Measurements from ENCODE around the gene LNP1. TPM values are rescaled to one million over a fixed set of nuclear protein-coding genes. Genes with fewer than 3 reads are reported as not detected.
A peak's percentile ranks its signal among the peaks of the same experiment; 100 is the strongest.

Gene LNP1
- total RNA-seq, 4 donors from 2014 or later = 8.2 to 15.8 (median 9.9) TPM

- H3K27ac ChIP-seq = no peak overlapping the region
- H3K36me3 ChIP-seq = no peaks in the 10 kb centered on the region
- H3K9me3 ChIP-seq = no peaks in the 10 kb centered on the region
- WGBS, 2 donors = 65 to 85% methylated on average over 2 of the region's 2 CpGs
- TF ChIP-seq CTCF (IDR thresholded peaks at IDR 0.05) (no peak), POLR2A (IDR thresholded peaks at IDR 0.05) (no peak)
- DNase-seq = no peak
- intact Hi-C loops (cut with DNase I) = no loop called here
- H3K27me3 ChIP-seq = no peaks in the 10 kb centered on the region
- H3K4me1 ChIP-seq = peaks cover 8 to 17% of the 10 kb centered on the region in 2 donors
- no peak overlapping the region for H3K4me3 ChIP-seq (replicated peaks in 1 of 3)
Observed at GRCh38 chr3:100396967-100397366, 4.4 kb upstream of the LNP1 start.

GRCh38 chr3:100399341-100400071 is 1.8 kb upstream of the LNP1 start:
- peak overlapping the region in 2 of 3 donors; percentile 65 to 76 for H3K4me3 ChIP-seq (replicated peaks in 1 of 3)
- DNase-seq = no peak
- H3K9me3 ChIP-seq = no peaks in the 10 kb centered on the region
- H3K27ac ChIP-seq = peak overlapping the region in 1 of 3 donors; percentile 80
- peaks cover 6 to 20% of the 10 kb centered on the region in 2 donors for H3K4me1 ChIP-seq
- TF ChIP-seq POLR2A (IDR thresholded peaks at IDR 0.05) (no peak), CTCF (IDR thresholded peaks at IDR 0.05) (no peak)
- no peaks in the 10 kb centered on the region for H3K27me3 ChIP-seq
- no peaks in the 10 kb centered on the region for H3K36me3 ChIP-seq
- 36 to 54% methylated on average over 9 of the region's 9 CpGs for WGBS, 2 donors
- intact Hi-C loops (cut with DNase I) = no loop called here

- 0 to 1% methylated on average over 7 to 9 of the region's 22 CpGs for WGBS, 2 donors
- peak in 1 of 2 donors; percentile 28 for DNase-seq
- H3K4me1 ChIP-seq = peaks cover 6 to 20% of the 10 kb centered on the region in 2 donors
Observed at GRCh38 chr3:100400419-100400779, 940 bp upstream of the LNP1 start.

GRCh38 chr3:100401674-100402041 is 319 bp downstream of the LNP1 start:
- H3K4me3 ChIP-seq (replicated peaks in 1 of 3) = peak overlapping the region; percentile 65 to 97 (median 76)
- WGBS, 2 donors = 0% methylated on average over 17 to 23 of the region's 23 CpGs
- TF ChIP-seq CTCF (IDR thresholded peaks at IDR 0.05) (no peak), POLR2A (IDR thresholded peaks at IDR 0.05) (no peak)
- H3K27me3 ChIP-seq = no peaks in the 10 kb centered on the region
- peaks cover 6 to 20% of the 10 kb centered on the region in 2 donors for H3K4me1 ChIP-seq
- no peaks in the 10 kb centered on the region for H3K36me3 ChIP-seq
- DNase-seq = peak; percentile 32 to 44
- no peaks in the 10 kb centered on the region for H3K9me3 ChIP-seq
- intact Hi-C loops (cut with DNase I) = no loop called here
- H3K27ac ChIP-seq = peak overlapping the region; percentile 73 to 80 (median 79)

More at GRCh38 chr3:100400419-100400779, 940 bp upstream of the LNP1 start:
- TF ChIP-seq CTCF (IDR thresholded peaks at IDR 0.05) (no peak), POLR2A (IDR thresholded peaks at IDR 0.05) (no peak)
- Histone ChIP-seq H3K9me3 (no peaks in the 10 kb centered on the region), H3K4me3 (replicated peaks in 1 of 3) (peak overlapping the region; percentile 65 to 97 (median 76)), H3K27ac (peak overlapping the region; percentile 73 to 80 (median 79)), H3K27me3 (no peaks in the 10 kb centered on the region), H3K36me3 (no peaks in the 10 kb centered on the region)
- intact Hi-C loops (cut with DNase I) = no loop called here

GRCh38 chr3:100402256-100402655 is 917 bp downstream of the LNP1 start:
- intact Hi-C loops (cut with DNase I) = no loop called here
- peaks cover 6 to 20% of the 10 kb centered on the region in 2 donors for H3K4me1 ChIP-seq
- no peak for TF ChIP-seq CTCF (IDR thresholded peaks at IDR 0.05)
- TF ChIP-seq POLR2A (IDR thresholded peaks at IDR 0.05) = no peak

More at GRCh38 chr3:100402256-100402655, 917 bp downstream of the LNP1 start:
- peak overlapping the region; percentile 8 to 80 (median 73) for H3K27ac ChIP-seq
- 0 to 1% methylated on average over 2 of the region's 2 CpGs for WGBS, 2 donors
- H3K9me3 ChIP-seq = no peaks in the 10 kb centered on the region
- peak overlapping the region in 2 of 3 donors; percentile 65 to 76 for H3K4me3 ChIP-seq (replicated peaks in 1 of 3)
- no peak for DNase-seq
- no peaks in the 10 kb centered on the region for H3K36me3 ChIP-seq
- no peaks in the 10 kb centered on the region for H3K27me3 ChIP-seq

Data from thyroid gland (tissue), 4 donors.